NB4 (cell line): Measurements from ENCODE around the gene IL22.

Source experiments
- DNase-seq: peaks from one replicate; pipeline ENCODE4 v3.0.0; 2010; ENCODE audit warnings: low read depth
- H3K4me3 ChIP-seq: one replicate; pipeline ENCODE4 v1.5.1; 2011; ENCODE audit warnings: mild to moderate bottlenecking, low read depth, low read length, moderate library complexity
- MYC ChIP-seq: IDR thresholded peaks from 2 replicates; pipeline ENCODE4 v1.6.1; 2011; ENCODE audit warnings: low read depth, low read length
- POLR2A ChIP-seq: IDR thresholded peaks from 2 replicates; pipeline ENCODE4 v1.6.1; 2011; ENCODE audit warnings: mild to moderate bottlenecking; ENCODE audit not compliant: insufficient read length; ENCODE audit errors: extremely low read depth
- TF ChIP-seq, protein P1 (sequence below): IDR thresholded peaks from 2 replicates; pipeline ENCODE4 v1.6.1; 2011; ENCODE audit warnings: low read depth, low read length
- TF ChIP-seq, protein P2 (sequence below): IDR thresholded peaks from one replicate; pipeline ENCODE4 v1.5.1; 2012; ENCODE audit warnings: low read depth, low read length

Gene IL22

DNA sequence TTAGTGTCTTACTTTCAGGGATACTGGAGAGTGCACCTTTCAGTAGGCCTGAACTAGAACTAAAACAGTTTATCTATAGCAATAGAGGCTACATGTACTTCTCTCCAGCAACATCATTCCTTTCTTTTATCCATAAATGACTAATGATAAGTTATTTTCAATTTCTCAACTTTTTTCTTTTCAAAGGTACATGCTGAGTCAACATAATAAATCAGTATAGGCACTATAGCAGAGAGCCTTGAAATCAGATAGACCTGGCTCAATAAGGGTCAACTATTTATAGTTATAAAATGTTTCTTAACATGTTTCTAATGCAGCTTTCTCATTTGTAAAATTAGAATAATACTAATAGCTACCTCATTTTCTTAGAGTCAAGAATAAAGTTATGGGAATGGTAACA, 5.6 kb downstream of the IL22 start:
- TF ChIP-seq, protein P1, sequence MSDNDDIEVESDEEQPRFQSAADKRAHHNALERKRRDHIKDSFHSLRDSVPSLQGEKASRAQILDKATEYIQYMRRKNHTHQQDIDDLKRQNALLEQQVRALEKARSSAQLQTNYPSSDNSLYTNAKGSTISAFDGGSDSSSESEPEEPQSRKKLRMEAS: no peak
- TF ChIP-seq, protein P2, sequence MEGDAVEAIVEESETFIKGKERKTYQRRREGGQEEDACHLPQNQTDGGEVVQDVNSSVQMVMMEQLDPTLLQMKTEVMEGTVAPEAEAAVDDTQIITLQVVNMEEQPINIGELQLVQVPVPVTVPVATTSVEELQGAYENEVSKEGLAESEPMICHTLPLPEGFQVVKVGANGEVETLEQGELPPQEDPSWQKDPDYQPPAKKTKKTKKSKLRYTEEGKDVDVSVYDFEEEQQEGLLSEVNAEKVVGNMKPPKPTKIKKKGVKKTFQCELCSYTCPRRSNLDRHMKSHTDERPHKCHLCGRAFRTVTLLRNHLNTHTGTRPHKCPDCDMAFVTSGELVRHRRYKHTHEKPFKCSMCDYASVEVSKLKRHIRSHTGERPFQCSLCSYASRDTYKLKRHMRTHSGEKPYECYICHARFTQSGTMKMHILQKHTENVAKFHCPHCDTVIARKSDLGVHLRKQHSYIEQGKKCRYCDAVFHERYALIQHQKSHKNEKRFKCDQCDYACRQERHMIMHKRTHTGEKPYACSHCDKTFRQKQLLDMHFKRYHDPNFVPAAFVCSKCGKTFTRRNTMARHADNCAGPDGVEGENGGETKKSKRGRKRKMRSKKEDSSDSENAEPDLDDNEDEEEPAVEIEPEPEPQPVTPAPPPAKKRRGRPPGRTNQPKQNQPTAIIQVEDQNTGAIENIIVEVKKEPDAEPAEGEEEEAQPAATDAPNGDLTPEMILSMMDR: no peak
- no peak for TF ChIP-seq MYC
- no peak for TF ChIP-seq POLR2A
- no peak overlapping the region for H3K4me3 ChIP-seq
- DNase-seq: no peak

DNA sequence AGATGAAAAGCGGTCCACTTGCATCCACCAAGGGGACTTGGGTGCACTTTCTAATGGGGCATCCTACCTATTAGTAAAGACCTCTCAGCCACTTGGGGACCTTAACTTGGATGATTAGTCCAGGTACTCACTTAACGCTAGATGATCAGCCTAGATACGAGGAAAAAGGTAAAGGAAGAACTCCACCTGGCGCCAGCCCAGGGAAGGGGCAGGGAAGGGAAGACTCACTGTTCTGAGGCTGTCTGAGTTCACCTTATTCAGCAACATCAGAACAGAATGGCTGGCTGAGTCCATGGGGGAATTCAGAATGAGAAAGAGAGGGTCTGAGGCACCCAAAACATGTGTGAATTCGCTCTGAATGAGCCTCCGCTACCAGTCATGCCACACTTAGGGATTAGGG, 7.1 kb downstream of the IL22 start:
- TF ChIP-seq, protein P2: no peak
- no peak for DNase-seq
- no peak overlapping the region for H3K4me3 ChIP-seq

DNA sequence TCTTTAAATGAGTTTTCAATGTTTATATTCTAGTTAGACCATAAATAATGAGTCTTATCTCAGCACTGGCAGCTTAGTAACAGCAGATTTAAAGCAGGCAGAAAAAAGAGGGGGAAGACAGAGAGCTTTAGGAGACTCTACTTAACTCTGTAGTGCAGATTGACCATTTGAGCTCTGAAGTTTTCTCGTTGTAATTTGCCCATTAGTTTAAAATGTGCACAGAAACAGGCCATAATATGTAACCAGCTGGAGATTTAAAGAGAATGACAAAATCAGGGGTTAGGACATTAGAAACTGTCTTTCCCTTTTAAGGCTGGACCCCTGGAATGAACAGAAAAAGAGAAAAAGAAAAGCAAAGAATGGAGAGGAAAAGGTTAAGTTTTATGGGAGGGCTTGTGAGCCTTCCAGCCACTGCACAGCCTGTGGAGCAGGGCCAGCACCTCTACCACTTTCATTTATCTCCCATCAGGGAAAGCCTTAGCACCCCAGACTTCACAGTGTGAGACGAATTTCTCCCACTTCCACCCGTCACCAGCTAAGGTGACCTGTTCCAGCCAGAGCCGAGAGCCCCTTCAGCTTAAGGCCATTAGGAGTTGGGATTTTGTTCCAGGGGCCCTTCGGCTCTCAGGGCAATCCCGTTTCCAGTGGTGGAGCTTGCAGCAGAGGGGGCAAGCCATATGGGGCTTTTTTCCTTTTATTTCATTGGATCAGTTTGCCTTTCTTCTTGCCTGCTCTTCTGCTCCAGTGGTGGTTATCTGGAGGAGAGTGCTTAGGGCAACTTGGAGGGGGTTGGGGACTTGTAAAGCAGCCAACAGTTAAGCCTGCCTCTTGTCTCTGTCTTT, 8.0 kb downstream of the IL22 start:
- DNase-seq: no peak
- H3K4me3 ChIP-seq: no peak overlapping the region
- TF ChIP-seq POLR2A: no peak
- TF ChIP-seq, protein P2: no peak
- TF ChIP-seq, protein P1: no peak
- TF ChIP-seq MYC: no peak

DNA sequence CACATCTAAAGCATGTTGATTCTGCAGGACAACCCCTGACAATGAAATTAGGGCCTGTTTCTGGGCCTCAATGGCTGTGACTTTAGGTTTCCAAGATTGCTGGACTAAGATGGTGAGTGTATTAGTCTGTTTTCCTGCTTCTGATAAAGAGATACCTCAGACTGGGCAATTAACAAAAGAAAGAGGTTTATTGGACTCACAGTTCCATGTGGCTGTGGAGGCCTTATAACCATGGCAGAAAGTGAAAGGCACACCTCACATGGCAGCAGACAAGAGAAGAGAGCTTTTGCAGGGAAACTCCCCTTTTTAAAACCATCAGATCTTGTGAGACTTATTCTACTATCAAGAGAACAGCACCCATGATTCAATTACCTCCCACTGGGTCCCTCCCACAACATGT, 10.6 kb downstream of the IL22 start:
- H3K4me3 ChIP-seq: no peak overlapping the region
- DNase-seq: no peak
- TF ChIP-seq, protein P2: no peak

DNA sequence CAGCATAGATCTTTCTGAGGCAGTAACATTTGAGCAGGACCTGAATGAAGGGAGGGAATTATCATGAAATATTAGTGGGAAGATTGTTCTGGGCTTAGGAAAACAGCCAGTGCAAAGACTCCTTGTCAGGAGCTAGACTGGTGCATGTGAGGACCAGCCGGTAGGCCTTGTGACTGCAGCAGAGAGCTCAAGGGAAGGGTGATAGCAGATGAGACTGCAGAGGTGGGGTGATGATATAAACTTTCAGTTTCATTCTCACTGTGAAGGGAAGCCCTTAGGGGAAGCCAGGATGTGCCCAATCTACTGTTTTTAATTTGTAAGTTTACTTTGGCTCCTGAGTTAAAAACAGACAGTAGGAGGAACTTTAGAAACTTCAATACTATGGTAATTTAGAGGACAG, 12.4 kb downstream of the IL22 start:
- DNase-seq: peak; percentile 48
- no peak overlapping the region for H3K4me3 ChIP-seq

DNA sequence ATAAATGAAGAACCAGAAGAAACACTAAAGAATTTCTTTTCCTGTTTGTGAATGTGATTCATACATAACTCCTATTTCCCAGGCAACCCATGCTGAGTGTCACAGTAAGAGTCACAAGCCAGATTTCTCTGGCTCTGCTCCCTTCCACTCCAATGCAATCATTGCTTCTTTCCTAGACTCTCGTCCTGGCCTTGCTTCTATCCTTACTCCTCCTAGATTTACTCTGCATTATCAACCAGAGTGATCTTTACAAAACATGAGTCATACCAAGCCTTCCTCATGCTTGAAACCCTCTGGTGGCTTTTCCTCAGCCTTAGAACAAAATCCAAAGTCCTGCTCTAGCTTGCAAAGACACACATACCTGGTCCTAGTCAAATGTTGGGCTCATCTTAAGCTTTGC, 13.3 kb downstream of the IL22 start:
- peak; percentile 19 for DNase-seq
- H3K4me3 ChIP-seq: no peak overlapping the region

More for the DNA sequence above, 12.4 kb downstream of the IL22 start:
- TF ChIP-seq, protein P2: no peak

More for the DNA sequence above, 13.3 kb downstream of the IL22 start:
- TF ChIP-seq MYC (no peak), POLR2A (no peak)
